RWPE2 (cell line): ENCODE results near the gene TPRX1.

Source experiments
- ATAC-seq: fragments of 200-7000 bp; cut with Tn5 transposase; 3 replicates; pipeline ENCODE4 v1.9.1; 2021; ENCODE audit warnings: low read depth
- DNase-seq: peaks from one replicate; pipeline ENCODE4 v3.0.0-alpha.2; 2020; ENCODE audit warnings: low spot score
- H3K27ac ChIP-seq: fragments of 450-650 bp; 2 replicates; pipeline ENCODE4 v1.5.1; 2017; ENCODE audit warnings: mild to moderate bottlenecking; ENCODE audit not compliant: poor library complexity, severe bottlenecking
- H3K27me3 ChIP-seq: fragments of 250-450 bp; sonication (Bioruptor Pico); 2 replicates; pipeline ENCODE4 v1.5.1; 2021; ENCODE audit warnings: mild to moderate bottlenecking, moderate library complexity; ENCODE audit not compliant: insufficient read depth, poor library complexity, severe bottlenecking
- H3K36me3 ChIP-seq: fragments of 250-450 bp; sonication (Bioruptor Pico); 2 replicates; pipeline ENCODE4 v1.5.1; 2020; ENCODE audit warnings: low read depth, mild to moderate bottlenecking, moderate library complexity
- H3K4me1 ChIP-seq: fragments of 250-450 bp; sonication (Bioruptor Pico); 2 replicates; pipeline ENCODE4 v1.5.1; 2021; ENCODE audit warnings: mild to moderate bottlenecking, moderate library complexity; ENCODE audit not compliant: insufficient read depth, poor library complexity, severe bottlenecking
- H3K4me3 ChIP-seq: fragments of 250-450 bp; sonication (Bioruptor Pico); 2 replicates; pipeline ENCODE4 v1.5.1; 2021; ENCODE audit warnings: mild to moderate bottlenecking, moderate library complexity; ENCODE audit not compliant: severe bottlenecking
- H3K9me3 ChIP-seq: fragments of 250-450 bp; sonication (Bioruptor Pico); 2 replicates; pipeline ENCODE4 v1.5.1; 2021; ENCODE audit warnings: mild to moderate bottlenecking, moderate library complexity; ENCODE audit not compliant: severe bottlenecking
- CTCF ChIP-seq: fragments of 450-650 bp; IDR thresholded peaks from one replicate; pipeline ENCODE4 v1.5.1; 2017; ENCODE audit warnings: mild to moderate bottlenecking, moderate library complexity; ENCODE audit not compliant: poor library complexity, severe bottlenecking

TPRX1 gene

GRCh38 chr19:47755065-47755761 is 49.1 kb downstream of the TPRX1 start:
- H3K36me3 ChIP-seq: peaks cover 83% of the 10 kb centered on the region

GRCh38 chr19:47754206-47755064 is 49.9 kb downstream of the TPRX1 start:
- Histone ChIP-seq H3K27ac (no peak overlapping the region), H3K4me3 (no peak overlapping the region), H3K27me3 (no peaks in the 10 kb centered on the region), H3K4me1 (no peaks in the 10 kb centered on the region), H3K9me3 (no peaks in the 10 kb centered on the region), H3K36me3 (peaks cover 87% of the 10 kb centered on the region)
- ATAC-seq (no peak), DNase-seq (no peak)
- no peak for TF ChIP-seq CTCF

More at GRCh38 chr19:47755065-47755761, 49.1 kb downstream of the TPRX1 start:
- DNase-seq: no peak
- TF ChIP-seq CTCF: no peak
- H3K27me3 ChIP-seq: no peaks in the 10 kb centered on the region
- ATAC-seq: no peak
- H3K27ac ChIP-seq: no peak overlapping the region
- H3K4me3 ChIP-seq: no peak overlapping the region
- H3K9me3 ChIP-seq: no peaks in the 10 kb centered on the region
- no peaks in the 10 kb centered on the region for H3K4me1 ChIP-seq

GRCh38 chr19:47752440-47753211 is 51.7 kb downstream of the TPRX1 start:
- Histone ChIP-seq H3K4me1 (no peaks in the 10 kb centered on the region), H3K36me3 (peaks cover 93% of the 10 kb centered on the region), H3K27me3 (no peaks in the 10 kb centered on the region), H3K27ac (no peak overlapping the region), H3K4me3 (no peak overlapping the region), H3K9me3 (no peaks in the 10 kb centered on the region)
- ATAC-seq: no peak
- no peak for TF ChIP-seq CTCF
- DNase-seq: no peak
